HCT116 (cell line): Measurements from ENCODE around the gene PC.

Source experiments
- SIN3A ChIP-seq: IDR thresholded peaks from 2 replicates; pipeline ENCODE4 v1.6.1; 2012; ENCODE audit warnings: low read depth
- TF ChIP-seq, protein P1 (sequence below), 3 experiments: fragments of 200-600 bp in 1 of 3; sonication (generic) in 1 of 3; IDR thresholded peaks in 2 of 3; conservative IDR thresholded peaks in 1 of 3; 2 replicates each; pipeline ENCODE4 v1.5.1; 2012 to 2017; ENCODE audit warnings: low read depth in 2 of 3, low read length in 2 of 3, antibody characterized with exemption in 1 of 3, borderline replicate concordance in 1 of 3, control low read depth in 1 of 3, mild to moderate bottlenecking in 1 of 3, mixed read lengths in 1 of 3, mixed run types in 1 of 3, moderate library complexity in 1 of 3; ENCODE audit not compliant: insufficient read depth in 1 of 3
- TF ChIP-seq, protein P2 (sequence below): IDR thresholded peaks from 2 replicates; pipeline ENCODE4 v1.6.1; 2012

DNA sequence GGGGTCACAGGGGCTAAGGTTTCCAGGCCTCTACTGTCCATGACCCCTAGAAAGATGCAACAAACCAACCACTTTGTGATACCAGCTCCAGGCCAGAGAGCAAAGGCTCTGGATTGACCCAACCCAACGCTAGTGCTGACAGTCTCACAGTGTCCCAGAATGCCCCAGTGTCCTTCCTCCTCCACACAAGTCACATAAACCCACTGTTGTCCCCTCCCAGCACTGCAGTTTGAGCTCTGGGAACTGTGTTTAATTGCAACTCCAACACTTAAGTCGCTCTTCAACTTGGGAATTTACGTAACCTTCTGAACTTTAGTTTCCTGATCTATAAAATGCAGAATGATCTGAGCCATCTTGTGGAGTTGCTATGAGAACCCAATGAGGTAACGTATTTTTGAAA, 47.5 kb downstream of the PC start:
- TF ChIP-seq, protein P1, sequence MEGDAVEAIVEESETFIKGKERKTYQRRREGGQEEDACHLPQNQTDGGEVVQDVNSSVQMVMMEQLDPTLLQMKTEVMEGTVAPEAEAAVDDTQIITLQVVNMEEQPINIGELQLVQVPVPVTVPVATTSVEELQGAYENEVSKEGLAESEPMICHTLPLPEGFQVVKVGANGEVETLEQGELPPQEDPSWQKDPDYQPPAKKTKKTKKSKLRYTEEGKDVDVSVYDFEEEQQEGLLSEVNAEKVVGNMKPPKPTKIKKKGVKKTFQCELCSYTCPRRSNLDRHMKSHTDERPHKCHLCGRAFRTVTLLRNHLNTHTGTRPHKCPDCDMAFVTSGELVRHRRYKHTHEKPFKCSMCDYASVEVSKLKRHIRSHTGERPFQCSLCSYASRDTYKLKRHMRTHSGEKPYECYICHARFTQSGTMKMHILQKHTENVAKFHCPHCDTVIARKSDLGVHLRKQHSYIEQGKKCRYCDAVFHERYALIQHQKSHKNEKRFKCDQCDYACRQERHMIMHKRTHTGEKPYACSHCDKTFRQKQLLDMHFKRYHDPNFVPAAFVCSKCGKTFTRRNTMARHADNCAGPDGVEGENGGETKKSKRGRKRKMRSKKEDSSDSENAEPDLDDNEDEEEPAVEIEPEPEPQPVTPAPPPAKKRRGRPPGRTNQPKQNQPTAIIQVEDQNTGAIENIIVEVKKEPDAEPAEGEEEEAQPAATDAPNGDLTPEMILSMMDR (IDR thresholded peaks at IDR 0.05 in 2 of 3, conservative IDR thresholded peaks at IDR 0.05 in 1 of 3; ENCODE audit: borderline replicate concordance in 1 of 3, insufficient read depth in 1 of 3, low read depth in 2 of 3, low read length in 2 of 3) = no peak
- TF ChIP-seq, protein P2, sequence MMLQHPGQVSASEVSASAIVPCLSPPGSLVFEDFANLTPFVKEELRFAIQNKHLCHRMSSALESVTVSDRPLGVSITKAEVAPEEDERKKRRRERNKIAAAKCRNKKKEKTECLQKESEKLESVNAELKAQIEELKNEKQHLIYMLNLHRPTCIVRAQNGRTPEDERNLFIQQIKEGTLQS = no peak
- TF ChIP-seq SIN3A = no peak
